ENCODE data around the gene CPA5.

Gene CPA5

GRCh38 chr7:130379019-130379418, 34.4 kb downstream of the CPA5 start:
- no peak overlapping the region for H3K4me3 ChIP-seq (replicated peaks in 1 of 2; ENCODE audit: low read depth in 2 of 2, low read length in 2 of 2)
- DNase-seq (ENCODE audit: low read depth in 2 of 2), result no peak
- no peak for TF ChIP-seq CTCF (IDR thresholded peaks at IDR 0.05; ENCODE audit: low read depth, low read length)

DNA sequence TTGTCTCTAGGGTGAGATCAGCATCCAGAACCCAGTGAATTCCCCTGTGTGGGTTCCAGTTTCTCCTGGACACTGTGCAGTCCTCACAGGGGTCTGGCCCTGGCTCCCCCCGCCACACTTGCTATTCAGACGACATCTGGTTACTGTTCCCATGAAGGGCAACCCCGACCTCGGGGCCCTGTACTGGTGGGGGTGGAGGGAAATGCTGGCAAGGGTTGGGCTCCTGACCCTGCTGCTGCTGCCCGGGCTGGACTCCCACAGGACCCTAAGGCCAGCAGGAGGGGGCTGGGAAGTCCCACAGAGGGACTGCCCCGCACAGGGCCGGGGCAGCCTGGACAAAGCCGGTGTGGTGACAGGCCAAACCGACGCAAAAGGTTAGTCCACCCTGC, 34.9 kb downstream of the CPA5 start:
- TF ChIP-seq CTCF (IDR thresholded peaks at IDR 0.05; ENCODE audit: low read depth, low read length), result no peak
- no peak for DNase-seq (ENCODE audit: low read depth in 2 of 2)
- H3K4me3 ChIP-seq (replicated peaks in 1 of 2; ENCODE audit: low read depth in 2 of 2, low read length in 2 of 2), result no peak overlapping the region

- no peak within 1 kb of the TSS for H3K4me3 ChIP-seq (replicated peaks in 1 of 2; ENCODE audit: low read depth in 2 of 2, low read length in 2 of 2)
- DNase-seq (ENCODE audit: low read depth in 2 of 2), result peak in 1 of 2 donors; percentile 50
- TF ChIP-seq CTCF (IDR thresholded peaks at IDR 0.05; ENCODE audit: low read depth, low read length), result no peak
These were observed 35.6 kb downstream of the CPA5 start, which contains the start of gene CPA1 for GRCh38 chr7:130379921-130380860. Gene CPA1 (plus strand): TSS chr7:130380494. CDS start chr7:130380521, 27 bp downstream.

GRCh38 chr7:130380861-130381455, 36.3 kb downstream of the CPA5 start:
- no peak overlapping the region for H3K4me3 ChIP-seq (replicated peaks in 1 of 2; ENCODE audit: low read depth in 2 of 2, low read length in 2 of 2)
- no peak for TF ChIP-seq CTCF (IDR thresholded peaks at IDR 0.05; ENCODE audit: low read depth, low read length)
- DNase-seq (ENCODE audit: low read depth in 2 of 2), result no peak

- peak; percentile 41 for TF ChIP-seq CTCF (IDR thresholded peaks at IDR 0.05; ENCODE audit: low read depth, low read length)
- peak in 1 of 2 donors; percentile 21 for DNase-seq (ENCODE audit: low read depth in 2 of 2)
- H3K4me3 ChIP-seq (replicated peaks in 1 of 2; ENCODE audit: low read depth in 2 of 2, low read length in 2 of 2), result no peak overlapping the region
These were observed 37.1 kb downstream of the CPA5 start for GRCh38 chr7:130381468-130382312.

- no peak overlapping the region for H3K4me3 ChIP-seq (replicated peaks in 1 of 2; ENCODE audit: low read depth in 2 of 2, low read length in 2 of 2)
- no peak for DNase-seq (ENCODE audit: low read depth in 2 of 2)
- TF ChIP-seq CTCF (IDR thresholded peaks at IDR 0.05; ENCODE audit: low read depth, low read length), result no peak
These were observed 38.8 kb downstream of the CPA5 start for GRCh38 chr7:130383187-130383980.

All from cardiac fibroblast (primary cell).